ENCODE data around the gene MYOG.

GRCh38 chr1:203126866-203127665, 41.3 kb upstream of the MYOG start:
- TF ChIP-seq EZH2 (IDR thresholded peaks at IDR 0.05) = no peak
- TF ChIP-seq POLR2AphosphoS5 (IDR thresholded peaks at IDR 0.05; ENCODE audit: borderline replicate concordance, low read depth, low read length) = no peak

All from SK-N-MC (cell line).